Activated CD8-positive, alpha-beta memory T cell treated with anti-CD3 and anti-CD28 coated beads, Interleukin-2, amount 50 U/mL, for 1 hour (primary cell): ENCODE measurements around the gene HHATL.

Experiments used
- DNase-seq: peaks from one replicate; pipeline ENCODE4 v3.0.0-alpha.2; 2020; ENCODE audit errors: extremely low read depth

Gene HHATL

GRCh38 chr3:42652611-42653302, 49.8 kb downstream of the HHATL start:
- no peak for DNase-seq

GRCh38 chr3:42652251-42652610, 50.4 kb downstream of the HHATL start:
- no peak for DNase-seq

DNA sequence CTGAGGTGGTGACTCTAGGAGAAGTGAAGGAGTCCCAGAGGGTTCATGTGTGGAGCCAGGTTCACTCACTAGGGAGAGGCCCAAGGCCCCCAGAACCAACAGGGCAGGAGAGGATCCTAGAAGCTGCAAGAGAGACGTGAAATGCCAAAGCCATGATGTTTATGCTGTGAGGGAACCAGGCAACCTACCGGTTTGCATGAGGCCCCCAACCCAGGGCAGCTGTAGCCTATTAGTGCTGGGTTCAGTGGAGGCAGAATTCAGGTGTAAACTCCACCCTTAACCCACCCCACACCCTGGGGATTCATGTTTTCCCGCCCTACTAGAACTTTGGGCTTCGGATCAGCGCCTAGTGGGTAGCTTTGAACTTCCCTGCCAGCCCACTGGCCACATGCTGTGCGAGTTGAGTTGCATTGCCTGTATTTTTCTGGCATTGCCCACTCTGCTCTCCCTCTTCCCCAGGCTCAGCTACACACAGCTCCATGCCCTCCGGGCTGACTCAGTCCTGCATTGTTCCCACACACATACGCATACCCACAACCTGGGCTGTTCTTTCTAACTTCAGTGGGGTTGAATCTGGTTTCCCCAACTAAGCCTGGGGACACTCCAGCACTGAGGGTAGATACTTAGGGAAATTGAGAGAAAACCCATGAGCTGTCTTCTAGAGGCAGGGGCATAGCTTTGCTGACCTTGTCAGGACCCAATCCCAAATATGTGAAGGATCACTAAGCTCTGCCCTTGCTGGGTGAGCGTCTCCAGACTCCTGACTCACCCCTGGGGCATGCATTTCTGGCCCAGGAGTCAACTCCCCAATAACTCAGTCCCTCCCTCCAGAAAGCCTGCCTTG, 51.1 kb downstream of the HHATL start:
- DNase-seq: no peak

DNA sequence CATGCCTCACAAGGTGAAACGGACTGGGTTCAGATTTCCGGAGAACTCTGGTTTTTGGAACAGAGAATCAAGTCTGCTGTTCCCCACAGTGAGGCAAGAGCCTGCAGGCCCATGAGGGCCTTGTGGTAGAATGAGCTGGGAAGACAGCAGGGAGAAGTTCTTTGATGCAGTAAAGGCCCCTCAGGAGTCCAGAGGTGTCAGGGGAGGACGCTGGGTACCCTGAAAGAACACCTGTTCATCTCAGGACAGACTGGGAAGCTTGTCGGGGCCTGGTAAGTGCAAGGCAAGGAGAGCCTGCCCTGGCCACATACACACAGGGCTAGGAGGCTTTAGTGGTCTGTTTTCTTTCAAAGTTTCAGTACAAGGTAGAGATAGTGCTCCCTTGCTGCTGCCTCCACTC, 52.8 kb downstream of the HHATL start:
- DNase-seq: no peak

- DNase-seq: no peak
Observed at GRCh38 chr3:42649006-42649405, 53.6 kb downstream of the HHATL start.

GRCh38 chr3:42647821-42648459, 54.7 kb downstream of the HHATL start:
- DNase-seq: no peak
